ENCODE data around the gene ENHO.

DNA sequence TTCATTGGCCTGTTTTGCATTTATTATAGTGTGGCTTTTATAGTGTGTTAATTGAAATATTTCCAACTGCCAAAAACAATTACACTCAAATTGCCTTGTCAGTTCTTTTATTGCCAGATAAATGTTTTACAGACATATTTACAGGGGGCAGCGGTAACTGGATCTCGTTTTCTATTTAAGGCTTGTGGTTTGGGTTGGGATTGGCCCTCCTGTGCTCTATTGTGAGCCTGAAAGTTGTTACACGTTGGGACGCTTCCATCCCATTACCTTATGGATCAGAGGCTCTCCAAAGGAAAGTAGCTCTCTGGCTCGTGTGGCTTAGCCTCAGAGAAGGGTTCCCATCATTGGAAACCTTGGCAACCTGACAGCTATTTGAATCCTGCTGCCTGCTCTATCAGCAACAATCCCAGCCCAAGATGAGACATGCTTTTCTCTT lies 43.3 kb downstream of the ENHO start:
- TF ChIP-seq POLR2A (IDR thresholded peaks at IDR 0.05) (no peak), CTCF (IDR thresholded peaks at IDR 0.05) (no peak)
